ENCODE data around the gene RAB6B. TPM values are rescaled to one million over a fixed set of nuclear protein-coding genes. Genes with fewer than 3 reads are reported as not detected.

The RAB6B gene
- polyA plus RNA-seq, 3 donors = 16.4 to 18.9 (median 18.3) TPM

DNA sequence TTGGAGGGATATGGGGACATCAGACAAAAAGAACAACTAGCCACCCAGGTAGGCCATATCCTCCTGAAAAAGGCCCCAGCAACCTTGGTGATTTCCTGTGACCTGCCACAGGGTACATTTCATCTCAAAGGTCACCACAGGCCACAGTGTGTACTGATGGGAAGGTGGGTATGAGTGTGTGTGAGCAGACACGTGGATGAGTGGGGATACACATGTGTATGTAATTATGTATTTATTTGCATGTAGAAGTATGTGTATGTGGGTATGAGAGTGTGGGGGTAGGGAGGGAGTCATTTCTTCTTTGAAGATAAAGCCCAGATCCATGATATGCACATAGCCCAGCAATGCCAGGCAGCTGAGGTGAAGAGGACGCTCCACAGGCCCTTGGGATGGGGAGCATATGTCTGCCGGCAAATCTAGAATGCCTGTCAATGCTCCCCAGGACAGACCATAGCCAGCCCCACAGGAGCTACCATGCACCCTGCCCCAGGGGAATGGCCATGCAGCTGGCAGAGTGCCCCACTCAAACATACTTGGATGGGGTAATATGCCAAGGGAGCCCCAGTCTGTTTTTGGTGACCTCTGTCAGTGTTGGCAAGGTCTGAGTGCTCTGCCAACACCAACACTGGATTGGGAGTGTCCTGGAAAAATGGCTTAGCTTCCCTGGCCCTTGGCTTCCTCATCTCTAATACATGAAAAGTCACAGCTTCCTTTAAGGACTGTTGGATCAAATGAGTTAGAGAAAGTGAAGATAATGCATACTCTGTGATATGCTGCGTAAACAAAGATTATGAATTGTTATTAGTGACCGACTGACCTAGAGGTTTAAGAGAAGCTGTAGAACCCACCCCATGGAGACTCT lies 42.4 kb downstream of the RAB6B start:
- no peak for DNase-seq (ENCODE audit: extremely low read depth in 1 of 11, low read depth in 9 of 11, low spot score in 4 of 11)

- DNase-seq (ENCODE audit: extremely low read depth in 1 of 11, low read depth in 9 of 11, low spot score in 4 of 11) = no peak
These were observed 43.8 kb downstream of the RAB6B start for GRCh38 chr3:133851931-133852330.

DNA sequence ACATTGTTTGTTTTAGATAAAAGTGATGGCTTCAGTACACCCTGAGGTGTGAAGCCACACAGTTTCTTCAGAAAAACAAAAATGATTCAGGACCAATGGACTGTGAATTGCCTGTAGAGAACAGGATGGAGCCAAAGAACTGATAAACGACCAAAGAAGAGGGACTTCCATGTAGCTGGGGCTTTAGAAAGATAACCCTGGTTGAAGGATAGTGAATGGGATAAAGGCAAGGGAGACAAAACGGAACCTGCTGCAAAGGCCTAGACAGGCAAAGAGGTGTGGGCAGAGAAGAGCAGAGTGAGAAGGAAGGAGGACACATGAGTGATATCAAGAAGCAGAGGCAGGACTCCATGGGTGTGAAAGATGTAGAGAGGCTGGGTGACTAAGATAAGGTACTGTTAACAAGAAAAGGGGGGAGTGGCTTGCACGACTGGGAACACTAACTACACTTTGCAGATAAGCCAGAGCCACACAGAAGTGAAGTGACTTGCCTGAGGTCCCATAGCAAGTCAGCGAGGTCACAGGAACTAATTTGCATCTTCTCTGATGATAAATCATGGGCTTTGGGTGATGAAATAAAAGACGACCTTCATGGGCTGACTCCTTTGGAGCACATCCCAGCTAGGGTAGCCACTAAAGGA lies 44.3 kb downstream of the RAB6B start:
- no peak for DNase-seq (ENCODE audit: extremely low read depth in 1 of 11, low read depth in 9 of 11, low spot score in 4 of 11)

GRCh38 chr3:133850034-133850433 lies 45.6 kb downstream of the RAB6B start:
- no peak for DNase-seq (ENCODE audit: extremely low read depth in 1 of 11, low read depth in 9 of 11, low spot score in 4 of 11)

GRCh38 chr3:133849346-133849745 lies 46.3 kb downstream of the RAB6B start:
- no peak for DNase-seq (ENCODE audit: extremely low read depth in 1 of 11, low read depth in 9 of 11, low spot score in 4 of 11)

GRCh38 chr3:133845127-133845526 lies 50.6 kb downstream of the RAB6B start:
- DNase-seq (ENCODE audit: extremely low read depth in 1 of 11, low read depth in 9 of 11, low spot score in 4 of 11) = no peak

DNA sequence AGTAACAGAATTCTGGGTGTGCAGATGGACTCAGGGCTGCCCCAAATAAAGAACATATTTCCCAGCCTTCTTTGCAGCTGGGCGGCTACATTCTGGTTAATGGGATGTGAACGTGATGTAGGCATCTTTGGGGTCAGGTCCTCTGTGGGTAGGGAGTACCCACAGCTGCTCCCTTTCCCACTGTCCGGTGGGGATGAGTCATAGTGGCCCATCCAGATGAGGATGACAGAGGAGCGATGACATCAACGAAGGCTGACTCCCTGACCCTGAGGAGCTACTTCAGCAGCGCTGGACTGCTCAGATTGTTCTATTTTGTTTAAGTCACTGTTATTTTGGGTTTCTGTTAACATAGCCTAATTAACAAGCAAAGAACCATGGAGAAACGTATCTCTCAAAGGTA lies 52.0 kb downstream of the RAB6B start:
- DNase-seq (ENCODE audit: extremely low read depth in 1 of 11, low read depth in 9 of 11, low spot score in 4 of 11) = no peak

GRCh38 chr3:133842158-133842557 lies 53.5 kb downstream of the RAB6B start:
- no peak for DNase-seq (ENCODE audit: extremely low read depth in 1 of 11, low read depth in 9 of 11, low spot score in 4 of 11)

GRCh38 chr3:133841196-133841595 lies 54.5 kb downstream of the RAB6B start:
- no peak for DNase-seq (ENCODE audit: extremely low read depth in 1 of 11, low read depth in 9 of 11, low spot score in 4 of 11)

DNA sequence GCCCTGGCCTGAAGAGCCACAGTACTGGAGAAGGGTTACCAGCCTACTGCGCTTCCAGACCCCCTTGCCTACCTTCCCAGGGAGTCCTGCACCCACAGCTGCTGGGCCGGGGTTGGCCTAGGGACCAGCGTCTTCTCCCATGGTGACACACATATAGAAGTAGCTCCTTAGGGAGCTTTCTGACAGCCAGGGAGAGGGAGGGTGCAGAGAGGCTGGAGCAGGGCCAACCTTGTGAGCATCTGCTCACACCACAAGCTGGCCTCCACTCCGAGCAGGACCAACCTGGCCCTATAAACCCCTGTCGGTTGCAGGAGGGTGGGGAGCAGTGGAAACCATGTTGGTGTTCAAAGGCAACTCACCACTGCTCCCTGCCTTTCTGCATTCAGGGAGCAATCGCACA lies 54.9 kb downstream of the RAB6B start:
- DNase-seq (ENCODE audit: extremely low read depth in 1 of 11, low read depth in 9 of 11, low spot score in 4 of 11) = no peak

DNA sequence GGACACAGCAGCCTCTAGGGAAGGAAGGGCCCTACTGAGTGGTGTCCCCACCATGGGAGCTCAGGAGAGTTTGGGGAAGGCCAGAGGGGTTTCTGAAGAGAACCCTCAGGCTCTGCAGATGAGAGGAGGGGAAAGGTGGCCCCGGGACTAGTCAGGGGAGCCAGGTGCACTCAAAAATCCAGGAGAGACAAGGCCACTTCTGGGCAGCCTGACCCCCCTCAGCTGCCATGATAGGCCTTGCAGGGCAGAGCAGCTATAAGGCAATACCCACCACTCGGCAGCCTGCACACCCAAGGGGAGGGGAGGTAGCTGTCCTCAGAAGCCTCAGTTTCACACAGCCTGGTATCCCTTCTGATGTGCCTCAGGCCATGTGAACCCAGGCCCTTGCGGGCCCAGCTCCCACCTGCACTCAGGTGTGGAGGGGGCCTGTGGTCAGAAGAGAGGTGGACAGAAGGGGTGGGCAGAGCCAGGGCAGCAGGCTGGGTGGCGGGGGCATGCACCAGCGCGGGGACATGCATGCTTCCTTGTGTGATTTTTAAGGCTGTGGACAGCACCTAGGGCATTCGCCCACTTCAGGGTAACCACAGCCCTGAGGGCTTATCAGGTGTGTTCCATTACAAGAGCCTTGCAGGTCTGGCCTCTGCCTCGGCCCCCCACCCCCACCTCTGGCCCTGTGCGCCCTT lies 55.5 kb downstream of the RAB6B start:
- DNase-seq (ENCODE audit: extremely low read depth in 1 of 11, low read depth in 9 of 11, low spot score in 4 of 11) = no peak

GRCh38 chr3:133838916-133839800 lies 56.5 kb downstream of the RAB6B start:
- DNase-seq (ENCODE audit: extremely low read depth in 1 of 11, low read depth in 9 of 11, low spot score in 4 of 11) = no peak

DNA sequence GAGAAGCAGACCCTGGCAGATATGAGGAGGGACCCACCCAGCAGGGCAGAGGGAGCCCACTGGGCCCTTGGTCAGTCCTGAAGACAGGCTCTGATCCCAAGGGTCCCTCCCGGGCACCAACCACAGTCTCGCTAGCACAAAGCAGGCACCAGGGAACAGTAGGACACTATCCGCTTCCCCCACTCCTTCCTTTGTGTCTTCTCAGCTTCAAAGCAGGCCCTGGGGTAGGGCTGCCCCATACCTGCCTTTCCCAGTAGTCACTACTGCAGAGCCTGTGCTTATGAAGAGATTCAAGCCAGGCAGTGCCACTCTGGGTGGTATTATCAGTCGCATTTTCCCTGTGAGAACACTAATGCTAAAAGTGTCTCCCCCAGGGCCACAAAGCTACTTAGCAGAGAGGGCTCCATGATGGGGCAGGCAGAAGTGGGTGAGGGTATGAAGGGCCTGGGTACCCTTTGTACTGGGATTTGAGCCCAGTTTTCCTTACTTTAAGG lies 57.3 kb downstream of the RAB6B start:
- no peak for DNase-seq (ENCODE audit: extremely low read depth in 1 of 11, low read depth in 9 of 11, low spot score in 4 of 11)

DNA sequence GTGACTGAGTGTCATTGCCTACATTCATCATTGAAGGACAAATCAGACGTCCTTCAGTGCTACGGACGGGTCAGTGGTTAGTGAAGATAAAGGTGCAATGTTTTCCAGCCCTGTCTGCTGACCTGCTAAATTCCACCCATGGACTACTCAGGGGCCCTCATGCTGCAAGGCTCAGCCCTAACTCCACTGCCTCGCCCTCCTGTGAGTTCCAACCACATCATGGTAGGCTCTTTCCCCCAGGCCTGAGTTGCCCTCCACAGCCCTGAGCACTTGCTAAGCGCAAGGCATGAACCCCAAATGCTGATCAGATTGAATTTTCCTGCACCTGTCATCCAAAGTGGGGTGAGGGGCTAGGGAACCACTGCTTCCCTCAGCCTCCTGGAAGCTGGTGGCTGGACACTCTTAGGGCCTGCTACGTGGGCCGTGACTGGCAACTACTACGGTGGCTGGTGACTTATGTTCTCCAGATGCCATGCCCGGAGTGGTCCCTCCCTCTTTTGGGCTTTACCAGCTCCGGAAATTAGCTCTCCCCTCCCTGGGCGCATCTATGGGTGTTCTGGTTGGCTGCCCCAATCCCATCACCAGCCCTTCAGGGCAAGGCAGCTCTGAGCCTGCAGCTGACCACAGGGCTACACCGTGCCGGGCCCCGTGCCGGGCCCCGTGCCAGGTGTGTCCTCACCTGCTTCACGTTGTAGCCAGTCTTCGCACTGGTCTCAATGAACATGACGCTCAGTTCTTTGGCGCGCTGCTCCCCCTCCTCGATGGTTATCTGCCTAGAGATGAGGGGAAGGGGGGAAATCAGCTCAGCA lies 58.0 kb downstream of the RAB6B start:
- DNase-seq (ENCODE audit: extremely low read depth in 1 of 11, low read depth in 9 of 11, low spot score in 4 of 11) = no peak

DNA sequence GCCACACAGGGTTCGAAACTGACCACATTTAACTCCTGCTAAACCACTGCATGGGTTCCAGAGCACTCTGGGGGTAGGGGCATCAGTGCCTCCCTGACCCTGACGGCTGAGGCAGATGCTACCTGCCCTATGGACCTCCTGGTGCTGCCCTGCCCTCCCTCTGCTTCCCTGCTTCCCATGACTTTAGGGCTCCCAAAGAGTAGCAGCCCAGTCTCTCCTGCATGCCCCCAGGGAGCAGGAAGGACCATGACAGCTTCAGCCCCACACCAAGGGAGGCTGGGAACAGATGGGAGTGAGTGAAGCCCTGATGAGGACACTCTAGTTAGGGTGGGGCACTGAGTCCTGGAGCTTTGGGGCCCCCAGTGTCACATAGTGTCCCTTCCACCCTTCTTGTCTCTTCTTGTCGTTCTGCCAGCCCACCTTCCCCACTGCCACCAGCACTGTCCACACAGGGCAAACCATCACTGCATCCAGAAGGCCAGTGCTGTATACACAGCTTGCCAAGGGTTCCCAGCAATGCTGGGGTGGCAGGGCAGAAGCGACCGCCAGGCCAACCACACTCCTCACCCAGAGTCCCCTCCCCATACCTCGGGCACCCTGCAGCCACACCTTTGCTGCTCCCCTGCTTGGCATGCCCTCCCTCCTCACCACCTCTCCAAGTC lies 59.1 kb downstream of the RAB6B start:
- no peak for DNase-seq (ENCODE audit: extremely low read depth in 1 of 11, low read depth in 9 of 11, low spot score in 4 of 11)

GRCh38 chr3:133835961-133836360 lies 59.7 kb downstream of the RAB6B start:
- DNase-seq (ENCODE audit: extremely low read depth in 1 of 11, low read depth in 9 of 11, low spot score in 4 of 11) = no peak

DNA sequence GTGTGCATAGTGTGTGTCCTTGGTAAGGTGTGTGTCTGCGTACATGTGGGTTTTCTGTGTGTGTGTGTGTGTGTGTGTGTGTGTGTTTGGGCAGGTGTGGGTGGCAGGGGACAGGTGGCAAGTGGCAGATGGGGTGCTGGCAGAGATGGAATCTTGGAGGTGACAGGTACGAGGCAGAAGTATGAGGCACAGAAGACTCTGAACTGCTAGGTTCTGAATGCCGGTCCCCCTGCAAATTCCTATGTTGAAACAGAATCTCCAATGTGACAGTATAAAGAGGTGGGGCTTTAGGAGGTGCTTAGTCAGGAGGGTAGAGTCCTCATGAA lies 60.3 kb downstream of the RAB6B start:
- no peak for DNase-seq (ENCODE audit: extremely low read depth in 1 of 11, low read depth in 9 of 11, low spot score in 4 of 11)

Data from renal cortex interstitium (tissue), 11 donors.